ENCODE results near the gene SLC44A3.
A peak's percentile ranks its signal among the peaks of the same experiment; 100 is the strongest.

SLC44A3 gene

GRCh38 chr1:94917251-94917650, 97.1 kb downstream of the SLC44A3 start:
- Histone ChIP-seq H3K27me3 (ENCODE audit: control insufficient read depth in 1 of 2, insufficient read depth in 2 of 2, low read length in 2 of 2) (no peaks in the 10 kb centered on the region), H3K9me3 (ENCODE audit: low read length) (no peaks in the 10 kb centered on the region), H3K36me3 (ENCODE audit: insufficient read depth, low read length) (no peaks in the 10 kb centered on the region), H3K4me3 (ENCODE audit: low read depth in 1 of 2, low read length in 2 of 2) (no peak overlapping the region), H3K4me1 (ENCODE audit: insufficient read depth, low read length) (peaks cover 61% of the 10 kb centered on the region), H3K9ac (ENCODE audit: low read length) (no peak overlapping the region), H3K27ac (ENCODE audit: low read depth, low read length) (no peak overlapping the region)

GRCh38 chr1:94919241-94920030, 99.3 kb downstream of the SLC44A3 start:
- Histone ChIP-seq H3K36me3 (ENCODE audit: insufficient read depth, low read length) (no peaks in the 10 kb centered on the region), H3K27ac (ENCODE audit: low read depth, low read length) (no peak overlapping the region), H3K9ac (ENCODE audit: low read length) (no peak overlapping the region), H3K9me3 (ENCODE audit: low read length) (no peaks in the 10 kb centered on the region), H3K4me3 (ENCODE audit: low read depth in 1 of 2, low read length in 2 of 2) (no peak overlapping the region), H3K27me3 (ENCODE audit: control insufficient read depth in 1 of 2, insufficient read depth in 2 of 2, low read length in 2 of 2) (no peaks in the 10 kb centered on the region), H3K4me1 (ENCODE audit: insufficient read depth, low read length) (peaks cover 61% of the 10 kb centered on the region)

- Histone ChIP-seq H3K27me3 (ENCODE audit: control insufficient read depth in 1 of 2, insufficient read depth in 2 of 2, low read length in 2 of 2) (no peaks in the 10 kb centered on the region), H3K4me3 (ENCODE audit: low read depth in 1 of 2, low read length in 2 of 2) (no peak overlapping the region), H3K4me1 (ENCODE audit: insufficient read depth, low read length) (peaks cover 67% of the 10 kb centered on the region), H3K27ac (ENCODE audit: low read depth, low read length) (no peak overlapping the region), H3K9ac (ENCODE audit: low read length) (no peak overlapping the region), H3K9me3 (ENCODE audit: low read length) (no peaks in the 10 kb centered on the region), H3K36me3 (ENCODE audit: insufficient read depth, low read length) (no peaks in the 10 kb centered on the region)
Measured at GRCh38 chr1:94920061-94920460, 99.9 kb downstream of the SLC44A3 start.

GRCh38 chr1:94921977-94922376, 101.8 kb downstream of the SLC44A3 start:
- Histone ChIP-seq H3K27ac (ENCODE audit: low read depth, low read length) (peak overlapping the region; percentile 7), H3K4me1 (ENCODE audit: insufficient read depth, low read length) (peaks cover 57% of the 10 kb centered on the region), H3K27me3 (ENCODE audit: control insufficient read depth in 1 of 2, insufficient read depth in 2 of 2, low read length in 2 of 2) (no peaks in the 10 kb centered on the region), H3K36me3 (ENCODE audit: insufficient read depth, low read length) (no peaks in the 10 kb centered on the region), H3K9me3 (ENCODE audit: low read length) (no peaks in the 10 kb centered on the region), H3K4me3 (ENCODE audit: low read depth in 1 of 2, low read length in 2 of 2) (no peak overlapping the region), H3K9ac (ENCODE audit: low read length) (no peak overlapping the region)

- Histone ChIP-seq H3K9me3 (ENCODE audit: low read length) (no peaks in the 10 kb centered on the region), H3K36me3 (ENCODE audit: insufficient read depth, low read length) (no peaks in the 10 kb centered on the region), H3K9ac (ENCODE audit: low read length) (peak overlapping the region; percentile 16), H3K4me3 (ENCODE audit: low read depth in 1 of 2, low read length in 2 of 2) (no peak overlapping the region), H3K27me3 (ENCODE audit: control insufficient read depth in 1 of 2, insufficient read depth in 2 of 2, low read length in 2 of 2) (no peaks in the 10 kb centered on the region), H3K4me1 (ENCODE audit: insufficient read depth, low read length) (peaks cover 57% of the 10 kb centered on the region), H3K27ac (ENCODE audit: low read depth, low read length) (no peak overlapping the region)
Measured at GRCh38 chr1:94922761-94923331, 102.7 kb downstream of the SLC44A3 start.

- H3K4me1 ChIP-seq (ENCODE audit: insufficient read depth, low read length): peaks cover 63% of the 10 kb centered on the region
- H3K36me3 ChIP-seq (ENCODE audit: insufficient read depth, low read length): no peaks in the 10 kb centered on the region
Measured at GRCh38 chr1:94925004-94925403, 104.8 kb downstream of the SLC44A3 start.

GRCh38 chr1:94925561-94926125, 105.5 kb downstream of the SLC44A3 start:
- peak overlapping the region; percentile 79 to 87 for H3K4me3 ChIP-seq (ENCODE audit: low read depth in 1 of 2, low read length in 2 of 2)
- H3K4me1 ChIP-seq (ENCODE audit: insufficient read depth, low read length): peaks cover 56% of the 10 kb centered on the region
- peak overlapping the region; percentile 95 for H3K9ac ChIP-seq (ENCODE audit: low read length)
- no peaks in the 10 kb centered on the region for H3K27me3 ChIP-seq (ENCODE audit: control insufficient read depth in 1 of 2, insufficient read depth in 2 of 2, low read length in 2 of 2)
- no peaks in the 10 kb centered on the region for H3K9me3 ChIP-seq (ENCODE audit: low read length)
- peak overlapping the region; percentile 95 for H3K27ac ChIP-seq (ENCODE audit: low read depth, low read length)
- no peaks in the 10 kb centered on the region for H3K36me3 ChIP-seq (ENCODE audit: insufficient read depth, low read length)

More at GRCh38 chr1:94925004-94925403, 104.8 kb downstream of the SLC44A3 start:
- peak overlapping the region; percentile 95 for H3K27ac ChIP-seq (ENCODE audit: low read depth, low read length)
- no peaks in the 10 kb centered on the region for H3K27me3 ChIP-seq (ENCODE audit: control insufficient read depth in 1 of 2, insufficient read depth in 2 of 2, low read length in 2 of 2)
- H3K9me3 ChIP-seq (ENCODE audit: low read length): no peaks in the 10 kb centered on the region
- peak overlapping the region; percentile 95 for H3K9ac ChIP-seq (ENCODE audit: low read length)
- H3K4me3 ChIP-seq (ENCODE audit: low read depth in 1 of 2, low read length in 2 of 2): peak overlapping the region; percentile 79 to 87

- H3K27ac ChIP-seq (ENCODE audit: low read depth, low read length): peak overlapping the region; percentile 95
- H3K9me3 ChIP-seq (ENCODE audit: low read length): no peaks in the 10 kb centered on the region
- H3K36me3 ChIP-seq (ENCODE audit: insufficient read depth, low read length): no peaks in the 10 kb centered on the region
- peak overlapping the region; percentile 79 to 87 for H3K4me3 ChIP-seq (ENCODE audit: low read depth in 1 of 2, low read length in 2 of 2)
- H3K4me1 ChIP-seq (ENCODE audit: insufficient read depth, low read length): peaks cover 50% of the 10 kb centered on the region
- H3K27me3 ChIP-seq (ENCODE audit: control insufficient read depth in 1 of 2, insufficient read depth in 2 of 2, low read length in 2 of 2): no peaks in the 10 kb centered on the region
- H3K9ac ChIP-seq (ENCODE audit: low read length): peak overlapping the region; percentile 95
Measured at GRCh38 chr1:94926126-94926914, 106.2 kb downstream of the SLC44A3 start.

- H3K9me3 ChIP-seq (ENCODE audit: low read length): no peaks in the 10 kb centered on the region
- peak within 1 kb of the TSS; percentile 95 for H3K9ac ChIP-seq (ENCODE audit: low read length)
- H3K4me3 ChIP-seq (ENCODE audit: low read depth in 1 of 2, low read length in 2 of 2): peak within 1 kb of the TSS; percentile 79 to 87
- no peaks in the 10 kb centered on the region for H3K27me3 ChIP-seq (ENCODE audit: control insufficient read depth in 1 of 2, insufficient read depth in 2 of 2, low read length in 2 of 2)
- peaks cover 48% of the 10 kb centered on the region for H3K4me1 ChIP-seq (ENCODE audit: insufficient read depth, low read length)
- H3K27ac ChIP-seq (ENCODE audit: low read depth, low read length): peak within 1 kb of the TSS; percentile 95
- H3K36me3 ChIP-seq (ENCODE audit: insufficient read depth, low read length): no peaks in the 10 kb centered on the region
Measured at GRCh38 chr1:94926915-94927404, 106.8 kb downstream of the SLC44A3 start, which contains the start of gene CNN3. Gene CNN3 (minus strand): TSS chr1:94927110. CDS start chr1:94926894, 216 bp downstream.

GRCh38 chr1:94927405-94928175, 107.4 kb downstream of the SLC44A3 start:
- peak overlapping the region; percentile 95 for H3K27ac ChIP-seq (ENCODE audit: low read depth, low read length)

More at GRCh38 chr1:94927405-94928175, 107.4 kb downstream of the SLC44A3 start:
- peak overlapping the region; percentile 91 for H3K9ac ChIP-seq (ENCODE audit: low read length)
- H3K4me3 ChIP-seq (ENCODE audit: low read depth in 1 of 2, low read length in 2 of 2): peak overlapping the region; percentile 71 to 79
- no peaks in the 10 kb centered on the region for H3K27me3 ChIP-seq (ENCODE audit: control insufficient read depth in 1 of 2, insufficient read depth in 2 of 2, low read length in 2 of 2)
- H3K9me3 ChIP-seq (ENCODE audit: low read length): no peaks in the 10 kb centered on the region
- H3K4me1 ChIP-seq (ENCODE audit: insufficient read depth, low read length): peaks cover 45% of the 10 kb centered on the region
- H3K36me3 ChIP-seq (ENCODE audit: insufficient read depth, low read length): no peaks in the 10 kb centered on the region
